Ovary (tissue), 9 donors: ENCODE measurements around the gene AOX1. TPM values are rescaled to one million over a fixed set of nuclear protein-coding genes. Genes with fewer than 3 reads are reported as not detected.

Experiments
- DNase-seq, 5 donors: peaks; one replicate each; pipeline ENCODE4 v3.0.0-alpha.2; 2019 to 2020
- H3K27ac ChIP-seq, 2 donors: fragments of 200-600 bp; one replicate each; pipeline versions ENCODE4 v1.5.1 to v1.8.0; 2019 to 2022
- H3K27me3 ChIP-seq: fragments of 200-600 bp; one replicate; pipeline ENCODE4 v1.8.0; 2022
- H3K36me3 ChIP-seq: fragments of 200-600 bp; sonication (generic); one replicate; pipeline ENCODE4 v1.5.1; 2019
- H3K4me1 ChIP-seq: one replicate; pipeline ENCODE4 v1.8.1; 2013; ENCODE audit warnings: mild to moderate bottlenecking, moderate library complexity; ENCODE audit not compliant: insufficient read depth
- H3K4me3 ChIP-seq: fragments of 200-600 bp; sonication (generic); one replicate; pipeline ENCODE4 v1.5.1; 2017
- H3K9me3 ChIP-seq, 2 donors: fragments of 200-600 bp in 1 of 2; sonication (generic) in 1 of 2; one replicate each; pipeline versions ENCODE4 v1.5.1 to v1.8.1; 2013 to 2019; ENCODE audit warnings: mild to moderate bottlenecking in 1 of 2, moderate library complexity in 1 of 2
- EP300 ChIP-seq: sonication (generic); formaldehyde crosslinking; IDR thresholded peaks from one replicate; pipeline ENCODE4 v1.6.1; 2017; ENCODE audit warnings: antibody characterized with exemption
- POLR2A ChIP-seq: fragments of 450-650 bp; IDR thresholded peaks from one replicate; pipeline ENCODE4 v1.6.1; 2017; ENCODE audit warnings: antibody characterized with exemption, mild to moderate bottlenecking, moderate library complexity
- WGBS, 3 donors: extraction: QIAGEN DNeasy Blood & Tissue Kit in 1 of 3; methylation state at CpG; one replicate each; pipeline versions ENCODE4 v1.1.5 to v1.1.7; 2013 to 2017; 5-methylcytosine and 5-hydroxymethylcytosine counted together
- intact Hi-C, 4 donors: fragments of 100-400 bp; cut with DNase I; formaldehyde crosslinking; loops; one replicate each; pipeline versions ENCODE4 v1.11.0 to v1.15.1; 2022 to 2023
- polyA plus RNA-seq, 2 donors: library from polyadenylated mRNA; stranded (reverse); fragments of 200-250 nt in 1 of 2; fragments of 350-450 nt in 1 of 2; fragmentation: Illumina TruSeq in 1 of 2; extraction: RNeasy Lipid Tissue Mini Kit (QIAGEN cat#74804) in 1 of 2; gene quantifications; one replicate each; pipeline ENCODE4 v1.2.3, GENCODE V29; 2013 to 2014
- total RNA-seq, 7 donors: library from RNA; depleted of rRNA in 2 of 7; stranded (reverse); fragments of >200 nt in 2 of 7; fragmentation: NEBNext Ultra II Directional in 3 of 7; extraction: Animal tissue kit (Norgen Biotek cat#: 25700) in 3 of 7; gene quantifications; one replicate each; pipeline versions ENCODE4 v1.1.0 to v1.2.4, GENCODE V29; 2016 to 2023
- TF ChIP-seq, protein P1 (sequence below), 3 donors: fragments of 450-650 bp in 2 of 3; fragments of 200-600 bp in 1 of 3; IDR thresholded peaks; one replicate each; pipeline versions ENCODE4 v1.5.1 to v1.8.0; 2016 to 2022; ENCODE audit warnings: antibody characterized with exemption in 3 of 3, mild to moderate bottlenecking in 1 of 3
- donor health status: DM: no; HTN: no; CAD: no; lungs with moderate emphysema.
- donor health status: DM: no; HTN: no; CAD: no.
- donor health status: Bipolar disorder and iron deficiency.
- donor health status: DM: yes; HTN: yes; CAD: no.
- donor health status: DM: no; HTN: no; CAD: no.
- donor health status: DM: yes; HTN: yes; CAD: no.

Gene AOX1
- total and polyA plus RNA-seq, 9 donors: 29.1 to 105 (median 67.2) TPM

DNA sequence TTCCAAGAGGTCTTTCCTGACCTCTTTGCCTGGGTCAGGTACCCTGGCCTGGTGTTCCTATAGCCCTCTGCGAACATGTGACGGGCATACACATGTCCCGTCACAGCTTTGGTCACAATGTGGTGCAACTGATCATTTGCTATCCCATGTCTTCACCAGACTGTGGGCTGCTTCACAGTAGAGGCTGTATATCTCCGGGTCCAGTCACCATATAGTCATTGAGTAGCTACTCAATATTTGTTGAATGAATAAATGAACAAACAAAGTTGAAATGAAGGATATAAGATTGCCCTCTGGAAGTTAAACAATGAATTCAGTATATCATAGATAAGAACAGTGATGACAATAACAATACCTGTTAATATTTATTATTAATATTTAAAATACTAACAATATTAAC is 16.8 kb downstream of the AOX1 start:
- no peak for DNase-seq
- Histone ChIP-seq H3K4me3 (no peak overlapping the region), H3K27me3 (no peaks in the 10 kb centered on the region), H3K36me3 (peaks cover 2% of the 10 kb centered on the region), H3K27ac (no peak overlapping the region), H3K4me1 (no peaks in the 10 kb centered on the region), H3K9me3 (no peaks in the 10 kb centered on the region)
- no peak for TF ChIP-seq EP300
- TF ChIP-seq POLR2A: no peak
- TF ChIP-seq, protein P1, sequence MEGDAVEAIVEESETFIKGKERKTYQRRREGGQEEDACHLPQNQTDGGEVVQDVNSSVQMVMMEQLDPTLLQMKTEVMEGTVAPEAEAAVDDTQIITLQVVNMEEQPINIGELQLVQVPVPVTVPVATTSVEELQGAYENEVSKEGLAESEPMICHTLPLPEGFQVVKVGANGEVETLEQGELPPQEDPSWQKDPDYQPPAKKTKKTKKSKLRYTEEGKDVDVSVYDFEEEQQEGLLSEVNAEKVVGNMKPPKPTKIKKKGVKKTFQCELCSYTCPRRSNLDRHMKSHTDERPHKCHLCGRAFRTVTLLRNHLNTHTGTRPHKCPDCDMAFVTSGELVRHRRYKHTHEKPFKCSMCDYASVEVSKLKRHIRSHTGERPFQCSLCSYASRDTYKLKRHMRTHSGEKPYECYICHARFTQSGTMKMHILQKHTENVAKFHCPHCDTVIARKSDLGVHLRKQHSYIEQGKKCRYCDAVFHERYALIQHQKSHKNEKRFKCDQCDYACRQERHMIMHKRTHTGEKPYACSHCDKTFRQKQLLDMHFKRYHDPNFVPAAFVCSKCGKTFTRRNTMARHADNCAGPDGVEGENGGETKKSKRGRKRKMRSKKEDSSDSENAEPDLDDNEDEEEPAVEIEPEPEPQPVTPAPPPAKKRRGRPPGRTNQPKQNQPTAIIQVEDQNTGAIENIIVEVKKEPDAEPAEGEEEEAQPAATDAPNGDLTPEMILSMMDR (IDR thresholded peaks at IDR 0.05): no peak
- 95 to 99% (median 98%) methylated on average over 4 of the region's 4 CpGs for WGBS, 3 donors
- intact Hi-C loops: no loop called here

DNA sequence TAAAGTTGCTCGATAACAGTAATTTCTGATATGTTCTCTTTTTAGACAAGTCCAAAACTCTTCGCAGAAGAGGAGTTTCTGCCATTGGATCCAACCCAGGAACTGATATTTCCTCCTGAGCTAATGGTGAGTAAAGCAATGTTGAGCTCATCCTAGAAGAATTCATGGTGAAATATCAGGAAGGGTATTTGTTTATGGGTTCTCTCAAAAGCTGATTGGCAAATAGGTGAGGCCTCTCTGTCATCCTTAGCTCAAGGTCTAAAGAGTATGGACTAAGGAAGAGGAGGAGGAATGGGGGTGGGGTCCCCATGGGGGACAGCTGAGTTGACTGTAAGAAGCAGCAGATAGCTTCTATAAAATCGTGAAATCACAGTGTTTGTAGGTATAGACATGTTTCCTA is 18.2 kb downstream of the AOX1 start:
- H3K4me3 ChIP-seq: no peak overlapping the region
- peaks cover 2% of the 10 kb centered on the region for H3K36me3 ChIP-seq
- no peak for TF ChIP-seq POLR2A
- TF ChIP-seq EP300: no peak
- TF ChIP-seq, protein P1 (IDR thresholded peaks at IDR 0.05): no peak
- no peaks in the 10 kb centered on the region for H3K4me1 ChIP-seq
- DNase-seq: no peak
- H3K27ac ChIP-seq: no peak overlapping the region
- H3K27me3 ChIP-seq: no peaks in the 10 kb centered on the region
- WGBS, 3 donors: 78 to 85% (median 80%) methylated on average over 3 of the region's 3 CpGs
- H3K9me3 ChIP-seq: no peaks in the 10 kb centered on the region
- intact Hi-C loops: no loop called here

DNA sequence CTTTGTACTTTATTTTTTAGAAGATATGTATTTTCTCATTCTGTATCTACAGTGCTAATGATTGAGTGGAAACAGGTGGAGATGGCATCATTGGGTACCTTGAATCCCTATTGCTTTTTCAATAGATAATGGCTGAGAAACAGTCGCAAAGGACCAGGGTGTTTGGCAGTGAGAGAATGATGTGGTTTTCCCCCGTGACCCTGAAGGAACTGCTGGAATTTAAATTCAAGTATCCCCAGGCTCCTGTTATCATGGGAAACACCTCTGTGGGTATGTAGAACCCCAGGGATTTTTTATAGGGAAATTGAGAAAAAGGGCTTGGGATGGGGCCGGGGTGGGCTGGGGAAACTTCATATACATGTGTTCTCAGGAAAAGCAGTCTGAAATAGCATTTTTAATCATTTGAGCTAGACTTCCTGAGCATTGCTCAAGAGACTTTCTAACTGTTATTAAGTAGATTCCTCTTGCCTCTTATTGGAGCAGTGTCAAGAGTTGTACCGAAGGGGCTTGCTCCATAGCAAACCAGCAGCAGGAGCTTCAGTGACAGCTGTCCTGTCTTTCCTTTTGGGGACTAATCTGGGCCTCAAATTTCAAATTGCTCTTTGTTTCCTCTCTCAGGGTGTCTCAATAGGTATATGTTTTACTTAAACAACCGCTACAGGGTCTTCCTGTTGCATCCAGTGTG is 18.9 kb downstream of the AOX1 start:
- DNase-seq: no peak
- no peaks in the 10 kb centered on the region for H3K36me3 ChIP-seq

DNA sequence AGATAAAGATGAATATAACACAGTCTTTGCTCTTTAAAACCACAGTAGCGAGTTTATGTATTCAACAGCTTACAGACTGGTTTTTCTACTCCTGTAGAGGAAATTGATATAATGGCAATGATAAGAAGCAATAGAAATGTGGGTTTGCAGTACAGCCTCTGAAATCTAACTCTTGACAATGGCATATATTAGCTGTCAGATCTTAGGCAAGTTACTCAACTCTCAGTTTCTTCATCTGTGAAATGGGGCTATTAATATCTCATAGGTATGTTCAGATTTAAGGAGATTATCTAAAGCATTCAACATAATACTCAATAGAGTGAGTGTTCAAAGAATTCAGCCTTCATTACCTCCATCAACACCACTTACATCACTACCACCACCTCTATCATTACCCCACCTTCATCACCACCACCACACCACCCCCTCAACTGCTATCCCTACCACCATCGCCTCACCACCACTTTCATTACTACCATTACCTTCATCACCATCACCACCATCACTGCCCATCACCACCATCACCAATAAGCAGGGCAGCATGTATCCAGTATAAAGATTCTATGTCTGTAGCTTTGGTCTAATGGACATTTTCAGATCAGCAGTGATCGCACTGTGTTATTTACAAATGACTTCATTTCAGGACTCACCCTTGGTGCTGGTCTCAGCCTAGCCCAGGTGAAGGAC is 22.7 kb downstream of the AOX1 start:
- no peaks in the 10 kb centered on the region for H3K27me3 ChIP-seq
- H3K36me3 ChIP-seq: no peaks in the 10 kb centered on the region
- H3K4me3 ChIP-seq: no peak overlapping the region
- 63 to 66% (median 64%) methylated on average over 3 of the region's 3 CpGs for WGBS, 3 donors
- intact Hi-C loops: no loop called here
- H3K27ac ChIP-seq: no peak overlapping the region
- no peak for TF ChIP-seq EP300
- TF ChIP-seq, protein P1 (IDR thresholded peaks at IDR 0.05): no peak
- no peak for DNase-seq
- no peaks in the 10 kb centered on the region for H3K4me1 ChIP-seq
- H3K9me3 ChIP-seq: no peaks in the 10 kb centered on the region

More for the DNA sequence above, 18.9 kb downstream of the AOX1 start:
- TF ChIP-seq EP300: no peak
- TF ChIP-seq, protein P1 (IDR thresholded peaks at IDR 0.05): no peak
- TF ChIP-seq POLR2A: no peak
- WGBS, 3 donors: 67 to 83% (median 83%) methylated on average over 5 of the region's 5 CpGs
- intact Hi-C loops: no loop called here
- no peak overlapping the region for H3K27ac ChIP-seq
- H3K4me1 ChIP-seq: no peaks in the 10 kb centered on the region
- no peak overlapping the region for H3K4me3 ChIP-seq
- H3K9me3 ChIP-seq: no peaks in the 10 kb centered on the region
- no peaks in the 10 kb centered on the region for H3K27me3 ChIP-seq
